Islet of Langerhans (tissue), 1 donor: ENCODE data around the gene TFCP2L1.

ENCODE experiments used
- FAIRE-seq: peaks from one replicate; lab custom pipeline; 2011; peaks lifted over from hg19 to GRCh38; lab: Jason Lieb, UNC

Gene TFCP2L1

DNA sequence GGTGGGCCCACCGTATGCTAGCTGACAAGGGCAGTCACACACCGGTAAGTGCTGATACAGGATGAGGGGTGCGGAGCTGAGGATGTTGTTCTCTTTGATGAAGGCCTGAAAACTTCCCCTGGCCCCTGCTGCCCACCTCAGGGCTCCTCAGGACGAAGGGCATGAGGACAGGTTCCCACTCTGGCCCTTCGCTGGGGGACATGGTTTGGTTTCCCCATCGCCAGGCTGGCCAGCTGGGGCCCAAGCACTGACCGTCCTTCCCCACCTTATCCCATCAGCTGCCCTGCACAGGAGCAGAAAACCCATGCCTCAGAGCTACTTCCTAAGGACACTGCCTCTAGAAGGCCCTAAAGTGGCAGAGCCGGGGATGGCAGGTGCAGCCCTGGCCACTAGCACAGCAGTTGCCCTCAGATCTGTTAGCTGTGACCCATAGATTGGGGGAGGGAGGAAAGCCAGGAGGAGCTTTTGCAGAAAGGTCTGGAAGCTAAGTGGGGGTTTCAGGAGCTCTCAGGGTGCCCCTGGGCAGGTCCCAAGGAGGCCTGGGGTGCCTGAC lies 66.5 kb downstream of the TFCP2L1 start:
- FAIRE-seq = no peak

DNA sequence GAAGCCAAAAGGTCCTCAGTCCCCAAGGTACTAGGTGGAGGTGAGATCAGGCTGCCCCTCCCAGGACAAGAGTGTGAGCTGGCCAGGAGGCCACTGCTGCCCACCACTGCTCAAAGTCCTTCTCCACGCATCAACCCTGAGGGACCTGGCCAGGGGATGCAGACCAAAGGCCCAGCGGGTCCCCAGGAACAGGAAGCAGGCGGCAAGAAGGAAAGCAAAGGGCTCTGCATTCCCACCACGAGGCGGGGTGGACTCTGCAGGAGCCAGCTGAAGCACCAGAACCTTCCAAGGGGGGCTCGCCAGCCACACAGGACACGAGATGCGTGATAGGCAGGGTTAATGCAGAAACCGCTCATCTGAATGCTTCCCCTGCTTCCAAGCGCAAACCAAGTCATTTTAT lies 67.4 kb downstream of the TFCP2L1 start:
- no peak for FAIRE-seq

DNA sequence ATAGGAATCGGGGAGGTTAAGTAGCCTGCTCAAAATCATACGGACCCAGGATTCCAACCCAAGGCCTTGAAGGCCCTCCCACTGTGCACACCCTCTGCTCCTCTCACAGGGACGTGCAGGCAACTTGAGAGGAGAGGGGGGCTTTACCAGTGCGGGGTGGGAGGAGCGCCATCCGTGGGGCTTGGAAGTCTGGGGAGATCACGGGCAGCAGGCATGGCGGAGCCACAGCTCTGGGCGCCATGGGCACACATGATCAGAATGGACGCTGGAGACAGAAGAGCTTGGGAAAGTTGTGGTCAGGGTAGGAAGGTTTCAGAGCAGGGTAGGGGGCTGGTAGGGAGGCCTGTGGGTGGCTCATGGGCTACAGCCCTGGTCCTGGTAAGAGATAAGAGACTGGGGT lies 70.7 kb downstream of the TFCP2L1 start:
- no peak for FAIRE-seq

DNA sequence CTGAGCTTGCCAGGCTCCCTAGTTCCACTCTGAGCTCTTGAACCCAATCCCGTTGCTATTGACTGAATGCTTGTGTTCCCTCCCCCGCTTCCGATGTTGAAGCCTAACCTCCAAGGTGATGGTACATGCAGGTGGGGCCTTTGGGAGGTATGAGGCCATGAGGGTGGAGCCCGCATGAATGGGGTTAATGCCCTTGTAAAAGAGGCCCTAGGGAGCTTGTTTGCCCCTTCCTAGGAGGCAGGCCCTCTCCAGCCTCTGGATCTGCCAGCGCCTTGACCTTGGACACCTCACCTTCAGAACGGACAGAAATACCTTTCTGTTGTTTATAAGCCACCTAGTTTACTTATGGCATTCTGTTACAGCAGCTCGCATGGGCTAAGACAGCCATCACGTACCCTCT lies 71.6 kb downstream of the TFCP2L1 start:
- FAIRE-seq = no peak

DNA sequence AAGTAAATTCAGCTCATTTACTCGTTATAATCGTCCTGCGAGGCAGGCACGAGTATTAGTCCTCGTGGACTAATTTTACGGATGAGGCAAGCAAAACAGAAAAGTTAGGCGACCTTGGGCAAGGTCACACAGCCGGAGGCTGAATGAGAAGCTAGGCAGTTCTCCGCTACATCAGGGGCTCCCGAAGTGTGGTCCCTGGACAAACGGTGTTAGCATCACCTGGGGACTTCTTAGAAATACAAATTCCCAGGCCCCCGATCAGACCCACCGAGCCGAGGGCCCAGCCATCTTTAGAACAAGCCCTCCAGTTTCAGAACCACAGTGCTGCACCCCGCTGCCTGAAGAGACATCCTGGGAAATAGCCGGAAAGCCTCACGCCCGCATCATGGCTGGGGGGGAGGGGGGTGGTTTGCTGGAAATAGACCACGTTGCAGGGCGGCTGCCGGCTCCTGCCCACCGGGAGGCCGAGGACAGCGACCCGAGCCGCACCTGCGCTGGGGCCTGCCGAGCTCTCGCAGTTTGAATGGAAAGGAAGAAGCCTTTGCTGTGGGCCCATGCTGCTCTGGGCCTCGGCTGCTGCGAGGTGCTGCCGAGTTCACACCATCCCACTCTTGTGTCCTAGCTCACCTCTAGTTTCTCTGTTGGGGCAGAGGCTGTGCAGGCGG lies 72.2 kb downstream of the TFCP2L1 start:
- FAIRE-seq = no peak

DNA sequence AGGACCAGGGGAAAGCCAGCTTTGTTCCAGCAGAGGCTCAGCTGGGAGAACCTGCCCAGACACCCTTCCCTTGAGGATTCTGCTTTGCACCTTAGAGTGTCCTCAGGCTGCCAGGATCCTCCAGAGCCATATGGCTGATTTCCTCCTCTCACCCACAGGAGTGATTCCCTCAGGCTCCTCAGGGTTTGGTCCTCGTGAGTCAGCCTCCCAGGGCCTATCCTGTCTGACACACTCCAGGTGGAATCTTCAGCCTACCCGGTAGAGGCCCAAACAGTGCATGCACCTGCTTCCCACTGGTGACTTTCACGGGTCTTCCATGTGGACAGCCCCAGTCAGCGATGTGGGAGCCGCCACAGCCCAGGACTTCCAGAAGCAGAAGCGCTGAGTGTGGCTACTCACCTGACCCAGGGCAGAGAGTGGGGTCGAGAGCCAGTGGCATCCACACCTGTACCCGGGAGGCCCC lies 73.3 kb downstream of the TFCP2L1 start:
- FAIRE-seq = no peak

DNA sequence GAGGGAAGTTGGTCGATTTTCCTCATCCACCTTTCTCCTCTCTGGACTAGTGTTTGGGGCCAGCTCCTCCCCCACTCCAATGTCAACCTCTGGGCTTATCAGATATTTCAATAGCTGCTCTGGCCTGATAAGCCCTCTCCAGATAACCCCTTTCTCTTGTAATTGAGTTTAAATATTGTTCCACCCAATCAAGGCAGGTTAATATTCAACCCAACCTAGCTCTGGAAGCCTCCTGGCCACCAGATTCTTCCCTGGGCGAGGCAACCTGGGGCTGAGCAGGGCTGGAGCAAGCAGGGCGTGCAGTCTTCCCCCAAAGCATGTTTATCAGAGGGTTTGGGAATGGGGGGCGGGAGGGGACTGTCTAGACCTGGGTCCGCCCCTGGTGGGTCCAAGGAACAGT lies 73.8 kb downstream of the TFCP2L1 start:
- FAIRE-seq = no peak

DNA sequence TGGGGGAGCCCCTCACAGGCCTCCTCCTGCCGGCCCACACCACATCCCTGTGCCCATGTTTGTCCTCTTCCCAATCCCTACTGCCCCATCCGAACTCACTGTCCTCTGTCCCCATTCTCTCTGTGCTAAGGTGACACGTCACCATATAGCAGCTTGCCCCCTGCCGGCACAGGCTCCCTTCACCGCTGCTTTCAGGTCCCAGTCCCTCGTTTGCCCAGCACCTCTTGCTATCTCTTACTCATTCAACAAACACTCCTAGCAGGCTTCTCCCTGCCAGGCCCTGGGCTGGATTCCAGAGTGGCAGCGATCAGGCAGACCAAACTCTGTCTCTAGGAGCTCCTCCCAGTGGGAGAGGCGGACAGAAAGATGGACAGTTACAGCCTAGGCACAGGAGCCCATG lies 74.3 kb downstream of the TFCP2L1 start:
- no peak for FAIRE-seq

DNA sequence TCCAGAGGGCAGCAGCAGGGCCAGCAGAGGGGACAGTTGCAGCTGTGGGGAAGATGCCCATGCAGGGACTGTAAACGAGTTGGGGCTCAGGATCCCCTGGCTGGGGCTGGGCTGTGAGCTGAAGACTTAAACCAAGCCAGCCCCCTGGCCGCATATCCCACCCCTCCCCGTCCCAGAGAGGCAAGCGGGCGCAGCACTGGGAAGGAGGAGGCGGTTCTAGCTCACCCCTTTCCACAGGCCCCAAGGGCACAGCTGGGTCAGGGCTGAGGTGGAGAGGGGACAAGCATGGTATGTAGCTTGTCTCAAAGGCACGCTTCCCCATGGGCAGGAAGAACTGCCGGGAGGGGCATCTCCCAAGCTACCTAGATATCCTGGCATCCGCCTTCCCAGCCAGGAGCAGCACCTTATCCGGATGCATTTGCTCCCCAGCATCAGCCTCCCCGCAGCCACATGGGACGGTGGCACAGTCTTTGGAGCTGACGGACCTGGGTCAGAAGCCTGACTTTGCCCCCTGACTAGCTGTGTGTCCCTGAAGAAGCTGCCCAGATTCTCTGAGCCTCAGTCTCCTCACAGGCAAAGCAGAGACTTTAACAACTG lies 75.9 kb downstream of the TFCP2L1 start:
- FAIRE-seq = no peak

DNA sequence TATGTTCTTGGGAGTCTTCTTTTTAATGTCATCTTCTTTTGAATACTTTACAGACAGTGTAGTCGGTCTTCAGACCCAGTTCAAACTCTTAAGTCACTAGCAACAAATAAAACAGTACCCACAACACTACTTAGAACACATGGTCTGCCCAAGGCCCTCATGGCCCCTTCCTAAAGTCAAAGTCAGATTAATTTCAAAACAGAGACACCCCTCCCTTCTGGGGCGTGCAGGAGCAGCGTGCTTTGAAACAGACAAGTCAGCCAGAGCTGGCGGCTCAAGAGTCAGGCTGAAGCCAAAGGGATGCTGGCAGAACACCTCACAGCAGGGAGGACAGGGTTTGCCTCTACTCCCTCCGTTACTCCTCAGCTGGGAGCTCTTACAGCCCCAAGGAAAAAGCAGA lies 77.5 kb downstream of the TFCP2L1 start:
- FAIRE-seq = no peak

DNA sequence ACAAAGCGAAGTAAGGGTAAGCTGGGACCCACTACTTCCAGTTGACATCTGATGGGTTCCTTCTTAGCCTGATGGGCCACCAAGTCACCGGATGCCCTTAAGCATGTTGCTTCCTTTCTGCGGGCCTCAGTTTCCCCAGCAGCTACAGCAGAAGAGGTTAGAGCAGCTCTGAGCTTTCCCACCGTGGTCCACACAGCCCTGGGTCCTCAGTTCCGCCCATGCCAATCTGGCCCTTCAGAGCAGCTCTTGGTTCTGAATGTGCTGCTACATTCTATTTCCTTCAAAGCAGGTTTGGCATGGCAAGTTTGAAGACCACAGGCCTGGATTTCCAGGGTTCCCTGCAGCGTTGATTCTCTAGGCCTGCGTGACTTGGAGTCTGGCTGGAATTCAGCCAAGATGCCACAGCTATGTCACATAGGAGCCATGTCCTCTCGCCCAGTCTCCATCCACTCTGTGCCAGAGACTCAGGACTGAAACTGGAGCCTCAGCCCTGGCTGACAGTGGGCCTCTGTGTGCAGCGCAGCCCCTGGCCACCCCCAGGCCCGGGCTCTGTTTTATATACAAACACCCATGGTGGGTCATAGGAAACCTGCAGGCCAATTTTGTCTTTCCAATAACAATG lies 79.6 kb downstream of the TFCP2L1 start:
- FAIRE-seq = no peak

DNA sequence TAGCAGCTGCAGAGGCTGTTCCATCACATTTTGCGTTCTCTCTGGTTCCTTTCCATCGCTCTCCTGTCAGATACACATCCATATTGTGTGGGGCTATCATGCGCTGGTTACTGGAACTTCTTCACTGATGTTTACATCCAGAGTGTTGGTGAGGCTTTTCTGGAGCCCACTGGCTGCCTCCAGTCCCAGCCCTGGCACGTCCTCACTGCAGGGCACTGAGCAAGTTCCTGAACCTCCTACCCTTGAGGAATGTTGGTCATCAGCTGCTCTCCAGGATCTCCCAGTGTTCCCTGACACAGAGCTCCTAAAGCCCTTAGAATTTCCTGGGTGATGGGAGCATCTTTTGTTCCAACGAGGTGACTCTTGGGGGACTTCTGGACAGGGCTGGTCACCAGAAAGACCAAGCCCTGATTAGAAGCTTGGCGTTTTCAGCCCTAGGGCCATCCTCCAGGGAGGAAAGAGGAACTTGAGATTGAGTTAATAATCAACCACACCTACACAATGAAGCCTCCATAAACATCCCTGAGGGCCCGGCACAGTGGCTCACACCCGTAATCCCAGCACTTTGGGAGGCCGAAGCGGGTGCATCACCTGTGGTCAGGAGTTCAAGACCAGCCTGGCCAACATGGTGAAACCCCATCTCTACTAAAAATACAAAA lies 81.3 kb downstream of the TFCP2L1 start:
- FAIRE-seq = no peak

DNA sequence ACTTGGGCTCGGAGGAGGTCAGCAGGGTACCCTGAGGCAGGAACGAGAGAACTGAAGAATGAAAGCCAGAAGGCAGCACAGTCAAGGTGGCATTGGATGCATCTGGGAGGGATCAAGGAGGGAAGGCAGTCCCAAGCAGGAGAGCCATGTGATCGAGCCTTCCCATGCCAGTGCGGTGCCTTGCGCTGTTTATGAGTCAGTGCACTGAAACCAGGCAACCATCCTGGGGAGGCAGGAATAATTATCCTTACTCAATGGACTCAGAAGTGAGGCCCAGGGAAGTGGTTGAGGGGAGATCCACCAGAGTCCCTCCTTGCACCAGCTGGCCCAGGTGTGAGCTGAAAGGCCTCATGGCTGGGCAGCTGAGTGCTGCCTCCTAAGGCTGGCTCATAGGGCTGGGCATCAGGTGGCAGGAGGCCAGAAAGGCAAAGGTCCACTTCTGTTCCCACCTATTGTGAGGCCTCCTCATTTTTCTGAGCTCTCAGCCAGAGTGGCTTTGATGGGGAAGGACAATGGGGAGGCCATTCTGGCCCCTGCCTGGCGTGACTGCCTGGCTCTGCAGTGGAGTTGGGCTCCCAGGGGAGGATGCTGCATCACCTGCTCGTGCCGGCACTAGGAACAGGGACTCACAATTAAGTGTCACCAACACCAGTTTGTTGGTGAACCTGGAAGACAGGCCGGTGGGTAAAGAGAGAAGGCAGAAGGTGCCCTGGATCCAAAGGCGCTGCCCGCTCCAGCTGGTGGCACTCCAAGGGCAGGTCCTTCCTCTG lies 82.3 kb downstream of the TFCP2L1 start:
- no peak for FAIRE-seq

DNA sequence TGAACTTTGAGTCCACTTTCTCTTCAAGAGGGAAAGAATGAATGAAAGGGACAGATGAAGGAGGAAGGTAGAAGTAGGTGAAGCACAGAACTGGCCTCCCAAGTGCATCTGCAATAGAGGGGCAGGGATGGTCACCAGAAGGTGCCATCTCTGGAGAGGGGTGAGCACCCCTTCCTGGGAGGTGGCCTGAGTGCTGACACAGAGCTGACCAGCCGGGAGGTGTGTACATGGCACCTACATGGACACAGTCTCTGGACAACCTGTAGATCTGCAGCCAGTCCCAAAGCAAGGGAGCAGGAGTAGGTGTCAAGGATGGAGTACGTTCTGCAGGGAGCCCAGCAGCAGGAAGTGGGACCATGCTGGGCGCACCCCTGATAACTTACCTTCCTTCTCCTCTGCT lies 83.2 kb downstream of the TFCP2L1 start:
- FAIRE-seq = no peak

DNA sequence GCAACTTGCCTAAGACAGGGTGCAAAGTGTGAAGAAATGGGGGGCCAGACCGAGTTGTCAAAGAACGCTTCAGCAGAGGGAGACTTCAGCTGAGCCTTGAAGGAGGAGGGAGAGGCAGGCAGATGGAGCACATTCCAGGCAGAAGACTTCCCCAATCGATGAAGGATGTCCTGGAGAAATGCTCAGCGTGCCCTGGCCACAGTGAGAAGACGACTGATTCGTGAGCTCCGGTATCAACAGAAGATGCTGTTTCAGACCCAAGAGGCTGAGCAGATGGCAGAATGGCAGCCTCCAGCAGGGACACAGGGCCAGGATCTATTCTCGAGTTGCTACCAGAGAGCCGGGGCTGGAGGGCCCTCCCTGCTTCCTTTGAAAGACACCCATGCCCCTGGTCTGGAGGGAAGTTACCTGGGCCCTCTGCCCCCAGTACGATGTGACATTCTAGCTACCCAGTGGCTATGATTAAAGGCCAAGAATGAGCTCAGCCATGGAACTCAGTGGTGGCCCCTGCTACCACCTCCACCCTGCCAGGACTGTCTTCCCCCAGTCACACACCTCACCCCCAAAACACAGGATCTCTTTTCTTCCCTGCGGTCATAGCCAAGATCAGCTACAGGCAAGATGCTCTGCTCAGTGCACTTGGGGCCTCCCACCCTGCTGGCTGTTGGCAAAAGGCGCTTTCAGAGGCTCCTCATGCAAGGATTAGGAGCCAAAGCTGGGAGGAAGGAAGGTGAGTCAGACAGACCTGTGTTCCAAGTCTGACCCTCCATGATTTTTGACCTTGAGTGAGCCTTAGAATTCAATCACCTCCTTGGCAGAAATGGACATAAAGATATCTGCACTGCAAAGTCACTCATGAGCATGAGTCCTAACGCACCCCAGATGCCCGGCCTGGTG lies 84.3 kb downstream of the TFCP2L1 start:
- FAIRE-seq = no peak

DNA sequence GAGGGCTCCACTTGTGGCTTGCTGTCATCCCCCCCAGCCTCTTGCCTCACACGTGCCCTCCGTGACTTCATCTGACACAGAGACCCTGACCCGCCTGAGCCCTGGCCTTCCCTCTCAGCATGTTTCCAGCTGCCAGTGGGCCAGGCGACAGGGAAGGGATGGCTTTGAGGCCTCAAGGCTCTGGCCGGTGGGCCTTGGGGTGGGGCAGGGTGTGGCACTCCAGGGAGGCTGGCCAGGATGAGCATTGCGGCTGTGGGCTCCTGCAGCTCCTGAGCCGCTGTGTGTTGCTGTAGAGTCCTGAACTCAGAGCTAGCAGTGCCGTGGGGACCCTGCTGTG lies 85.0 kb downstream of the TFCP2L1 start:
- FAIRE-seq = no peak

DNA sequence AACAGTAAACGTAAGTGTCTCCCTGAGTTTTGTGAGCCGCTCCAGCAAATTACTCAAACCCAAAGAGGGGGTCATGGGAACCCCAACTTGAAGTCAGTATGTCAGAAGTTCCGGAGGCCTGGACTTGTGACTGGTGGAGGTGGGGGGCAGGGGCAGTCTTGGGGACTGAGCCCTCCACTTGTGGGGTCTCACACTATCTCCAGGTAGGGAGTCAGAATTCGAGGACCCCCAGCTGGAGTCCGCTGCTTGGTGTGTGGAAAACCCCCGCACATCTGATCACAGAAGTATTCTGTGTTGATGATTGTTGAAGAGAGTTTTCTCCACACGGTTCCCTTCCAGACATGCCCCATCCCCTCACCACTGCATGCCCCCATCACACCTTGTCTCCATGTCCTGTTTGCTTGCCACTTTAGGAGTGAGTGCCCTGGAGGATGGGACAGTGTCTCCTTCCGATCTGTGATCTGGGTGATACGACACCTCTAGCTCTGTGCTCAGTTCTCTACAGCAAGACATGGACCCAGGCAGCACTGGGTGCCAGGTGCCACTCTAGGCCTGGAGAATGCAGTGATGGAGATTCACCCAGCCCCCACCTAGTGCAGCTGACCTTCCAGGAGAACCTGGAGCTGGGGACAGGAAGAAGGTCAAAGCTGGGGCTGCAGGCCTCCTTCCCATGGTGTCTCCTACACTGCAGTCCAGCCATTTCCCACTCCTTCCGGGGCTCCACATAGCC lies 85.6 kb downstream of the TFCP2L1 start:
- no peak for FAIRE-seq

DNA sequence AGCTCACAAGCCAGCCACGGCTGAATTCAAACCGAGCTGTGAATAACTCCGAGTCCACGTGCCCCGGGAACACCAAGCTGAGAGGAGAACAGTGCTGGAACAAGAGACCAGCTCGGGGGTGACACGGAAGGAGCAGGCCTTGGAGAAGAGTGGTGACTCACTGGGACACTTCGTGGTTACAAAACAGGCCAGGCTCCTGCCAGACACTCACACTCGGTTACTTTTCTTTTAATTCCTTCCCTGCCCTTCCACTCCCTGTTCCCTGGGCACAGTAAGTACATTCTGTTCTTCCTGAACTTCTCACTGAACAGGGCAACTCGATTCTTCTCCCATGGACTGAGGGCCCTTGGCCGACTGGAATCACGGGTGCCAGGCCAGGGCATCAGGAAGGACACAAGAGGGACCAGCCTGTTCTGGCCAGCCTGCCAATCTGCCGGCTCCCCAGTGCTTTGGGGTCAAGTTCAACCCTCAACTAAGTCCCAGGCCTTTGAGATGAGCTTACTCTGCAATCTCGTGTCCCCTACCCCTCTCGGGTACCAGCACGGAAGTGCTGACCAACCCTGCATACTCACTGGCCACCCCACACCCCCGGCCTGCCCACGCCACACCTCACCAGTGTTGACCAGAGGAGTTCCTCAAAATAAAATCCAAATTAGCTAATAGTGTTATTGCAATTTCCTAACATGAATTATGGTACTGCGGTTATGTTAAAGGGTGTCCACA lies 87.5 kb downstream of the TFCP2L1 start:
- FAIRE-seq = no peak

DNA sequence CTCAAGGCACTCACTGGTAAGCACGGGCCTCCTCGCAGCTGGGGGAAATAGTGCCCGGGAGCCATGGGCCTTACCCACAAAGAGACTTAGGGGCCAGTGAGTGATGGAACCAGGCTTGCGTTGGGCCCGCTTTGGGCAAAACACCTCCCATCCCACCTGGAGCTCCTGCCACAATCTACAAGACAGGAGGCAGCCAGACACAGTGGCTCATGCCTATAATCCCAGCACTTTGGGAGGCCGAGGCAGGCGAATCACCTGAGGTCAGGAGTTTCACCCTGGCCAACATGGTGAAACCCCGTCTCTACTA lies 88.2 kb downstream of the TFCP2L1 start:
- no peak for FAIRE-seq
